ENCODE results near the gene SOCS4.
A peak's percentile ranks its signal among the peaks of the same experiment; 100 is the strongest.
"Not testable (repeated sequence)": the region's sequence is repeated elsewhere in the genome, so short reads cannot be mapped to it uniquely, and the experiment has no call there.

SOCS4 gene

GRCh38 chr14:55026793-55027561 is at the start of gene SOCS4, which contains the start of gene WDHD1:
Gene SOCS4 (plus strand): TSS chr14:55027236. CDS start chr14:55043042, 15,806 bp downstream.
Gene WDHD1 (minus strand): TSS chr14:55027099. CDS start chr14:55026787, 312 bp downstream.
- DNase-seq (ENCODE audit: low read depth in 2 of 2): peak; percentile 91 to 95

- DNase-seq (ENCODE audit: low read depth in 2 of 2): no peak
These were observed 48.0 kb upstream of the SOCS4 start for GRCh38 chr14:54979039-54979438.

- no peak for DNase-seq (ENCODE audit: low read depth in 2 of 2)
These were observed 45.3 kb upstream of the SOCS4 start for GRCh38 chr14:54981698-54982097.

- DNase-seq (ENCODE audit: low read depth in 2 of 2): no peak
These were observed 41.9 kb upstream of the SOCS4 start for GRCh38 chr14:54985156-54985555.

- DNase-seq (ENCODE audit: low read depth in 2 of 2): no peak
These were observed 26.7 kb upstream of the SOCS4 start for GRCh38 chr14:55000381-55000780.

- no peak for DNase-seq (ENCODE audit: low read depth in 2 of 2)
These were observed 22.0 kb upstream of the SOCS4 start for GRCh38 chr14:55005071-55005470.

GRCh38 chr14:55015006-55015405 is 12.0 kb upstream of the SOCS4 start:
- DNase-seq (ENCODE audit: low read depth in 2 of 2): no peak

- no peak for DNase-seq (ENCODE audit: low read depth in 2 of 2)
These were observed 7.0 kb upstream of the SOCS4 start for GRCh38 chr14:55019968-55020554.

GRCh38 chr14:55024365-55024764 is 2.7 kb upstream of the SOCS4 start:
- not testable (repeated sequence) for DNase-seq (ENCODE audit: low read depth in 2 of 2)

- no peak for DNase-seq (ENCODE audit: low read depth in 2 of 2)
These were observed 1.1 kb upstream of the SOCS4 start for GRCh38 chr14:55025948-55026347.

GRCh38 chr14:55026441-55026792 is 619 bp upstream of the SOCS4 start:
- DNase-seq (ENCODE audit: low read depth in 2 of 2): no peak

- DNase-seq (ENCODE audit: low read depth in 2 of 2): no peak
These were observed 1.0 kb downstream of the SOCS4 start for GRCh38 chr14:55028066-55028465.

GRCh38 chr14:55028476-55028875 is 1.4 kb downstream of the SOCS4 start:
- no peak for DNase-seq (ENCODE audit: low read depth in 2 of 2)

- no peak for DNase-seq (ENCODE audit: low read depth in 2 of 2)
These were observed 4.2 kb downstream of the SOCS4 start for GRCh38 chr14:55031190-55031589.

GRCh38 chr14:55037995-55038394 is 11.0 kb downstream of the SOCS4 start:
- not testable (repeated sequence) for DNase-seq (ENCODE audit: low read depth in 2 of 2)

GRCh38 chr14:55038708-55039107 is 11.7 kb downstream of the SOCS4 start:
- DNase-seq (ENCODE audit: low read depth in 2 of 2): no peak

GRCh38 chr14:55043528-55043927 is 16.5 kb downstream of the SOCS4 start:
- DNase-seq (ENCODE audit: low read depth in 2 of 2): no peak

GRCh38 chr14:55045087-55045486 is 18.1 kb downstream of the SOCS4 start:
- DNase-seq (ENCODE audit: low read depth in 2 of 2): no peak

- no peak for DNase-seq (ENCODE audit: low read depth in 2 of 2)
These were observed 20.4 kb downstream of the SOCS4 start for GRCh38 chr14:55047301-55048053.

- no peak for DNase-seq (ENCODE audit: low read depth in 2 of 2)
These were observed 21.9 kb downstream of the SOCS4 start for GRCh38 chr14:55048900-55049436.

GRCh38 chr14:55051165-55051422 is 24.1 kb downstream of the SOCS4 start:
- DNase-seq (ENCODE audit: low read depth in 2 of 2): no peak

GRCh38 chr14:55051423-55052268 is 24.6 kb downstream of the SOCS4 start, which contains the start of gene MAPK1IP1L:
Gene MAPK1IP1L (plus strand): TSS chr14:55051647. CDS start chr14:55061684, 10,037 bp downstream.
- peak; percentile 74 to 81 for DNase-seq (ENCODE audit: low read depth in 2 of 2)

All from stimulated activated CD8-positive, alpha-beta memory T cell treated with anti-CD3 and anti-CD28 coated beads, Interleukin-15, amount 100 ng/mL, for 4 hours (primary cell).